IMR-90 (cell line): ENCODE results near the gene KDELR3. TPM values are rescaled to one million over a fixed set of nuclear protein-coding genes. Genes with fewer than 3 reads are reported as not detected.

Source experiments
- ATAC-seq: fragments of 200-7000 bp; cut with Tn5 transposase; 2 replicates; pipeline ENCODE4 v1.9.1; 2020; ENCODE audit warnings: low read depth, mild to moderate bottlenecking, moderate library complexity
- BruUV-seq: library from RNA; stranded (reverse); fragments of 400-500 nt; replicated peaks from 2 replicates; lab custom pipeline; 2021; lab: Mats Ljungman, UMichigan
- CTCF ChIA-PET: fragments of 300-600 bp; formaldehyde crosslinking; extraction: SDS; loops from one replicate; lab custom pipeline; 2021; ENCODE audit warnings: antibody characterized with exemption; lab: Yijun Ruan, JAX
- POLR2A ChIA-PET: fragments of 300-600 bp; sonication (Branson Sonifier 250); formaldehyde crosslinking; loops from one replicate; lab custom pipeline; 2022; ENCODE audit warnings: antibody characterized with exemption; ENCODE audit not compliant: unreplicated experiment; lab: Charles Lee
- DNase-seq: peaks from one replicate; pipeline ENCODE4 v3.0.0; 2013
- H2AFZ ChIP-seq: replicated peaks from 2 replicates; pipeline ENCODE3; 2013; ENCODE audit warnings: low read length, mild to moderate bottlenecking; ENCODE audit not compliant: poor library complexity
- H2AK5ac ChIP-seq: 2 replicates; pipeline ENCODE4 v1.6.1; 2013; ENCODE audit warnings: low read depth, low read length, inconsistent platforms
- H2AK9ac ChIP-seq: replicated peaks from 2 replicates; pipeline ENCODE3; 2013; ENCODE audit warnings: mild to moderate bottlenecking, low read depth, low read length, moderate library complexity; ENCODE audit not compliant: poor library complexity
- H2BK120ac ChIP-seq: 2 replicates; pipeline ENCODE4 v1.6.1; 2013; ENCODE audit warnings: low read depth, low read length, inconsistent platforms
- H2BK15ac ChIP-seq: 3 replicates; pipeline ENCODE4 v1.6.1; 2013; ENCODE audit warnings: low read depth, low read length, inconsistent platforms
- H2BK20ac ChIP-seq: 2 replicates; pipeline ENCODE4 v1.6.1; 2013; ENCODE audit warnings: low read depth, mild to moderate bottlenecking, inconsistent platforms, low read length, moderate library complexity
- H2BK5ac ChIP-seq: 2 replicates; pipeline ENCODE4 v1.6.1; 2013; ENCODE audit warnings: mild to moderate bottlenecking, low read depth, low read length, inconsistent platforms; ENCODE audit not compliant: poor library complexity, severe bottlenecking
- H3K14ac ChIP-seq: replicated peaks from 2 replicates; pipeline ENCODE4 v1.6.1; 2013; ENCODE audit warnings: low read depth, low read length, inconsistent platforms
- H3K18ac ChIP-seq: 2 replicates; pipeline ENCODE4 v1.6.1; 2013; ENCODE audit warnings: low read depth, low read length, control low read depth
- H3K23ac ChIP-seq: 2 replicates; pipeline ENCODE4 v1.6.1; 2013; ENCODE audit warnings: low read depth, low read length, inconsistent platforms
- H3K27ac ChIP-seq: 2 replicates; pipeline ENCODE4 v1.5.1; 2013; ENCODE audit warnings: mild to moderate bottlenecking, control low read depth, low read length; ENCODE audit not compliant: insufficient read depth
- H3K27me3 ChIP-seq: 2 replicates; pipeline ENCODE4 v1.6.1; 2013; ENCODE audit warnings: low read length; ENCODE audit not compliant: control insufficient read depth, insufficient read depth
- H3K36me3 ChIP-seq: 2 replicates; pipeline ENCODE4 v1.6.1; 2013; ENCODE audit warnings: low read length, mixed read lengths; ENCODE audit not compliant: control insufficient read depth, insufficient read depth
- H3K4ac ChIP-seq: 2 replicates; pipeline ENCODE4 v1.6.1; 2013; ENCODE audit warnings: low read depth, low read length, inconsistent platforms
- H3K4me1 ChIP-seq: 2 replicates; pipeline ENCODE4 v1.6.1; 2013; ENCODE audit warnings: low read length, mixed read lengths; ENCODE audit not compliant: control insufficient read depth, insufficient read depth
- H3K4me2 ChIP-seq: 2 replicates; pipeline ENCODE4 v1.6.1; 2013; ENCODE audit warnings: low read depth, mild to moderate bottlenecking, control low read depth, low read length, moderate library complexity
- H3K4me3 ChIP-seq: 2 replicates; pipeline ENCODE4 v1.5.1; 2013; ENCODE audit warnings: low read depth, mild to moderate bottlenecking, control low read depth, low read length, moderate library complexity; ENCODE audit not compliant: insufficient read depth
- H3K56ac ChIP-seq: 2 replicates; pipeline ENCODE4 v1.6.1; 2013; ENCODE audit warnings: low read length, inconsistent platforms; ENCODE audit not compliant: insufficient read depth; ENCODE audit errors: extremely low read depth
- H3K79me1 ChIP-seq, 2 experiments: 2 replicates each; pipeline ENCODE4 v1.6.1; 2013; ENCODE audit warnings: low read length in 2 of 2, inconsistent platforms in 1 of 2, low read depth in 1 of 2
- H3K9ac ChIP-seq: 2 replicates; pipeline ENCODE4 v1.6.1; 2013; ENCODE audit warnings: low read depth, low read length, control low read depth
- H3K9me1 ChIP-seq: 2 replicates; pipeline ENCODE4 v1.6.1; 2013; ENCODE audit warnings: low read length, inconsistent platforms; ENCODE audit not compliant: insufficient read depth
- H3K9me3 ChIP-seq: 2 replicates; pipeline ENCODE4 v1.6.1; 2013; ENCODE audit warnings: low read length; ENCODE audit not compliant: control insufficient read depth, insufficient read depth
- H4K20me1 ChIP-seq: 2 replicates; pipeline ENCODE4 v1.6.1; 2013; ENCODE audit warnings: low read length, inconsistent platforms; ENCODE audit not compliant: insufficient read depth
- H4K5ac ChIP-seq: 2 replicates; pipeline ENCODE4 v1.6.1; 2013; ENCODE audit warnings: mild to moderate bottlenecking, low read depth, low read length, control low read depth
- H4K8ac ChIP-seq, 2 experiments: 2 replicates each; pipeline ENCODE4 v1.6.1; 2013; ENCODE audit warnings: low read depth in 2 of 2, low read length in 2 of 2, control low read depth in 1 of 2, inconsistent platforms in 1 of 2
- H4K91ac ChIP-seq: 2 replicates; pipeline ENCODE4 v1.6.1; 2013; ENCODE audit warnings: low read depth, low read length, inconsistent platforms; ENCODE audit not compliant: insufficient read depth
- CEBPB ChIP-seq: IDR thresholded peaks from 2 replicates; pipeline ENCODE4 v1.6.1; 2012; ENCODE audit warnings: low read depth, low read length, improper control_type of control experiment
- CHD1 ChIP-seq: IDR thresholded peaks from 2 replicates; pipeline ENCODE4 v1.6.1; 2012; ENCODE audit warnings: low read depth, low read length, improper control_type of control experiment
- MAFK ChIP-seq: IDR thresholded peaks from 2 replicates; pipeline ENCODE4 v1.6.1; 2012; ENCODE audit warnings: low read depth, low read length, improper control_type of control experiment
- MAZ ChIP-seq: IDR thresholded peaks from 2 replicates; pipeline ENCODE4 v1.6.1; 2012; ENCODE audit warnings: low read depth, mild to moderate bottlenecking, low read length, improper control_type of control experiment, moderate library complexity, borderline replicate concordance
- MXI1 ChIP-seq: IDR thresholded peaks from 2 replicates; pipeline ENCODE4 v1.6.1; 2012; ENCODE audit warnings: low read depth, mild to moderate bottlenecking, low read length, moderate library complexity, borderline replicate concordance
- NFE2L2 ChIP-seq: fragments of 150-350 bp; IDR thresholded peaks from 2 replicates; pipeline ENCODE4 v1.6.1; 2016; ENCODE audit warnings: low read depth, mild to moderate bottlenecking, low read length
- RAD21 ChIP-seq: IDR thresholded peaks from 2 replicates; pipeline ENCODE4 v1.6.1; 2012; ENCODE audit warnings: low read length, improper control_type of control experiment
- RCOR1 ChIP-seq: IDR thresholded peaks from 2 replicates; pipeline ENCODE4 v1.6.1; 2012; ENCODE audit warnings: mild to moderate bottlenecking, low read length, improper control_type of control experiment; ENCODE audit not compliant: insufficient replicate concordance
- RFX5 ChIP-seq: IDR thresholded peaks from 2 replicates; pipeline ENCODE4 v1.8.0; 2012; ENCODE audit warnings: low read depth, mild to moderate bottlenecking, low read length, moderate library complexity
- SMC3 ChIP-seq: fragments of 150-350 bp; IDR thresholded peaks from 2 replicates; pipeline ENCODE4 v1.6.1; 2016; ENCODE audit warnings: low read depth, mild to moderate bottlenecking, antibody characterized with exemption, low read length, moderate library complexity
- WGBS, 2 experiments: methylation state at CpG; one replicate each; pipeline versions ENCODE4 v1.1.5 to v1.1.7; 2013; ENCODE audit warnings: missing lambda C conversion rate in 2 of 2; ENCODE audit not compliant: insufficient read length in 1 of 2; ENCODE audit errors: extremely low coverage in 2 of 2; 5-methylcytosine and 5-hydroxymethylcytosine counted together
- dilution Hi-C: fragments of 300-500 bp; cut with HindIII; formaldehyde crosslinking; loops from one replicate; pipeline ENCODE4 v1.14.3; 2018; ENCODE audit warnings: low sequenced_read_pairs; ENCODE audit not compliant: unreplicated experiment
- in situ Hi-C: fragments of 300-500 bp; cut with MboI; formaldehyde crosslinking; loops from 3 replicates; pipeline ENCODE4 v1.14.3; 2019; ENCODE audit warnings: low sequenced_read_pairs, inconsistent platforms, mixed read lengths
- intact Hi-C: fragments of 100-400 bp; cut with micrococcal nuclease; formaldehyde crosslinking; loops from 2 replicates; pipeline ENCODE4 v1.10.0; 2022
- polyA plus RNA-seq, 3 experiments: library from polyadenylated mRNA; depleted of rRNA; stranded (reverse); fragments of >200 nt; gene quantifications; 2 replicates each; pipeline ENCODE4 v1.2.3, GENCODE V29; 2012; ENCODE audit warnings: low replicate concordance in 1 of 3
- total RNA-seq: library from RNA; depleted of rRNA; stranded (reverse); fragments of >200 nt; gene quantifications from 2 replicates; pipeline ENCODE4 v1.2.3, GENCODE V29; 2012
- TF ChIP-seq, protein P1 (sequence below): fragments of 150-350 bp; IDR thresholded peaks from 2 replicates; pipeline ENCODE4 v1.6.1; 2017; ENCODE audit warnings: mild to moderate bottlenecking, antibody characterized with exemption, low read length, low read depth
- TF ChIP-seq, protein P2 (sequence below): fragments of 150-350 bp; IDR thresholded peaks from 2 replicates; pipeline ENCODE4 v1.6.1; 2016; ENCODE audit warnings: low read depth, mild to moderate bottlenecking, low read length, moderate library complexity, borderline replicate concordance

The KDELR3 gene
- total and polyA plus RNA-seq, 2 of the 4 experiments (the other 2 are of a cell fraction), result 129 to 224 TPM

DNA sequence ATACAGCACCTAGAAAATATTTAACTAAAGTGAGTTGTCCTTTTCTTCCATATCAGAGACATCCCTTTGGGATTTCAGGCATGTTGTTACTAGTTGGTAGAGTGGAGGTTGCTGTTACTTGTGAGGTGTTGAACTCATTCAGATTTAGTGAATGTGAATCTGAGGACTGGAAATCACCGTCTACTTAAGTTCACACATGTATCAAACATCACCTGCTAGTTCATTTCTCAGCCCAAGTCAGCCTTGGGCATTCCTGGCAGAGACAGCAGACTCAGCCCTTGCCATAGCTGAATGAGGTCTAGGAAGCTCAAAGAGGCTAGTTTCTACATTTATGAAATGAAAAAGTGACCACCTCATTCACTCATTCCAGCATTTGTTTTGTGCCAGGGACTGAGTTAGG, 9.7 kb downstream of the KDELR3 start:
- ATAC-seq (no peak), DNase-seq (no peak)
- H2AK9ac ChIP-seq, result no peak overlapping the region
- no peaks in the 10 kb centered on the region for H3K27me3 ChIP-seq
- no peak overlapping the region for H3K9ac ChIP-seq
- in situ Hi-C loops (no loop called here), dilution Hi-C loops (no loop called here), intact Hi-C loops (no loop called here)
- H3K56ac ChIP-seq, result no peak overlapping the region
- no peak overlapping the region for H2BK20ac ChIP-seq
- H3K14ac ChIP-seq, result no peak overlapping the region
- peaks cover 40% of the 10 kb centered on the region for H3K36me3 ChIP-seq
- no peak overlapping the region for H3K23ac ChIP-seq
- POLR2A ChIA-PET, result no interaction called here
- H3K27ac ChIP-seq, result no peak overlapping the region
- H3K9me3 ChIP-seq, result no peaks in the 10 kb centered on the region
- H3K4me2 ChIP-seq, result no peak overlapping the region
- H3K18ac ChIP-seq, result no peak overlapping the region
- peaks cover 14 to 52% of the 10 kb centered on the region in 2 experiments for H3K79me1 ChIP-seq
- TF ChIP-seq MAFK, result no peak
- no peak for TF ChIP-seq RAD21
- no peak for TF ChIP-seq RCOR1
- no peak for TF ChIP-seq CEBPB
- TF ChIP-seq MAZ, result no peak
- TF ChIP-seq SMC3, result no peak
- TF ChIP-seq, protein P1, sequence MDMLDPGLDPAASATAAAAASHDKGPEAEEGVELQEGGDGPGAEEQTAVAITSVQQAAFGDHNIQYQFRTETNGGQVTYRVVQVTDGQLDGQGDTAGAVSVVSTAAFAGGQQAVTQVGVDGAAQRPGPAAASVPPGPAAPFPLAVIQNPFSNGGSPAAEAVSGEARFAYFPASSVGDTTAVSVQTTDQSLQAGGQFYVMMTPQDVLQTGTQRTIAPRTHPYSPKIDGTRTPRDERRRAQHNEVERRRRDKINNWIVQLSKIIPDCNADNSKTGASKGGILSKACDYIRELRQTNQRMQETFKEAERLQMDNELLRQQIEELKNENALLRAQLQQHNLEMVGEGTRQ, result no peak
- no peak for TF ChIP-seq RFX5
- TF ChIP-seq MXI1, result no peak
- no peak for TF ChIP-seq NFE2L2
- no peak for TF ChIP-seq CHD1
- TF ChIP-seq, protein P2, sequence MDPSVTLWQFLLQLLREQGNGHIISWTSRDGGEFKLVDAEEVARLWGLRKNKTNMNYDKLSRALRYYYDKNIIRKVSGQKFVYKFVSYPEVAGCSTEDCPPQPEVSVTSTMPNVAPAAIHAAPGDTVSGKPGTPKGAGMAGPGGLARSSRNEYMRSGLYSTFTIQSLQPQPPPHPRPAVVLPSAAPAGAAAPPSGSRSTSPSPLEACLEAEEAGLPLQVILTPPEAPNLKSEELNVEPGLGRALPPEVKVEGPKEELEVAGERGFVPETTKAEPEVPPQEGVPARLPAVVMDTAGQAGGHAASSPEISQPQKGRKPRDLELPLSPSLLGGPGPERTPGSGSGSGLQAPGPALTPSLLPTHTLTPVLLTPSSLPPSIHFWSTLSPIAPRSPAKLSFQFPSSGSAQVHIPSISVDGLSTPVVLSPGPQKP, result no peak
- H3K9me1 ChIP-seq, result peaks cover 12% of the 10 kb centered on the region
- no peak overlapping the region for H2AFZ ChIP-seq
- H4K20me1 ChIP-seq, result peaks cover 30% of the 10 kb centered on the region
- WGBS, 2 experiments, result 50% methylated on average over 1 of the region's 1 CpG; no CpG with 5 or more reads in 1 of the 2 experiments
- H4K5ac ChIP-seq, result no peak overlapping the region
- CTCF ChIA-PET, result no interaction called here
- no peak overlapping the region for H3K4me3 ChIP-seq
- H2BK5ac ChIP-seq, result no peak overlapping the region
- H2BK15ac ChIP-seq, result no peak overlapping the region
- no TSS peak for BruUV-seq
- no peak overlapping the region for H2BK120ac ChIP-seq
- H3K4ac ChIP-seq, result no peak overlapping the region
- no peak overlapping the region for H4K8ac ChIP-seq
- H4K91ac ChIP-seq, result no peak overlapping the region
- no peak overlapping the region for H2AK5ac ChIP-seq
- peaks cover 11% of the 10 kb centered on the region for H3K4me1 ChIP-seq
